Ovary (tissue), 3 donors: ENCODE data around the gene SKAP2.
"Not testable (repeated sequence)": the region's sequence is repeated elsewhere in the genome, so short reads cannot be mapped to it uniquely, and the experiment has no call there.

Source experiments
- CTCF ChIP-seq, 3 donors: fragments of 450-650 bp in 2 of 3; fragments of 200-600 bp in 1 of 3; IDR thresholded peaks; one replicate each; pipeline versions ENCODE4 v1.5.1 to v1.8.0; 2016 to 2022; ENCODE audit warnings: antibody characterized with exemption in 3 of 3, mild to moderate bottlenecking in 1 of 3
- POLR2A ChIP-seq: fragments of 450-650 bp; IDR thresholded peaks from one replicate; pipeline ENCODE4 v1.6.1; 2017; ENCODE audit warnings: antibody characterized with exemption, mild to moderate bottlenecking, moderate library complexity
- donor health status: DM: no; HTN: no; CAD: no.

- TF ChIP-seq CTCF (IDR thresholded peaks at IDR 0.05); POLR2A: not testable (repeated sequence)
Measured at GRCh38 chr7:26836793-26837192, 27.6 kb downstream of the SKAP2 start.
